IPS-11a (cell line): ENCODE results near the gene TTC16.

Experiments used
- H3K4me3 ChIP-seq: one replicate; pipeline ENCODE4 v1.5.1; 2013; ENCODE audit warnings: low read depth, low read length, control low read depth

The TTC16 gene

GRCh38 chr9:127720031-127720864 is 4.4 kb downstream of the TTC16 start:
- no peak overlapping the region for H3K4me3 ChIP-seq

- H3K4me3 ChIP-seq: no peak overlapping the region
These were observed 5.0 kb downstream of the TTC16 start for GRCh38 chr9:127720865-127721227.

GRCh38 chr9:127721391-127721821 is 5.5 kb downstream of the TTC16 start:
- no peak overlapping the region for H3K4me3 ChIP-seq

GRCh38 chr9:127722055-127722745 is 6.3 kb downstream of the TTC16 start:
- no peak overlapping the region for H3K4me3 ChIP-seq

- no peak overlapping the region for H3K4me3 ChIP-seq
These were observed 7.1 kb downstream of the TTC16 start for GRCh38 chr9:127723013-127723412.

GRCh38 chr9:127723444-127723843 is 7.6 kb downstream of the TTC16 start:
- no peak overlapping the region for H3K4me3 ChIP-seq

- H3K4me3 ChIP-seq: no peak overlapping the region
These were observed 8.1 kb downstream of the TTC16 start for GRCh38 chr9:127724012-127724411.

- no peak overlapping the region for H3K4me3 ChIP-seq
These were observed 11.0 kb downstream of the TTC16 start for GRCh38 chr9:127726871-127727270.

- H3K4me3 ChIP-seq: no peak overlapping the region
These were observed 12.9 kb downstream of the TTC16 start for GRCh38 chr9:127728808-127729207.

GRCh38 chr9:127729522-127730256 is 13.8 kb downstream of the TTC16 start:
- no peak overlapping the region for H3K4me3 ChIP-seq

GRCh38 chr9:127730262-127730661 is 14.4 kb downstream of the TTC16 start:
- H3K4me3 ChIP-seq: no peak overlapping the region

- no peak overlapping the region for H3K4me3 ChIP-seq
These were observed 15.0 kb downstream of the TTC16 start for GRCh38 chr9:127730799-127731410.

GRCh38 chr9:127731938-127732337 is 16.1 kb downstream of the TTC16 start:
- no peak overlapping the region for H3K4me3 ChIP-seq

GRCh38 chr9:127732444-127732843 is 16.6 kb downstream of the TTC16 start:
- H3K4me3 ChIP-seq: no peak overlapping the region

- H3K4me3 ChIP-seq: no peak overlapping the region
These were observed 17.7 kb downstream of the TTC16 start for GRCh38 chr9:127733614-127734013.

GRCh38 chr9:127734247-127734746 is 18.4 kb downstream of the TTC16 start:
- peak overlapping the region; percentile 69 for H3K4me3 ChIP-seq

GRCh38 chr9:127734747-127735529 is 19.1 kb downstream of the TTC16 start, which contains the start of gene TOR2A:
TOR2A (minus strand) TSS chr9:127735294; CDS start chr9:127735270, 24 bp downstream.
- H3K4me3 ChIP-seq: peak within 1 kb of the TSS; percentile 69

GRCh38 chr9:127735530-127736185 is 19.8 kb downstream of the TTC16 start:
- H3K4me3 ChIP-seq: no peak overlapping the region

- H3K4me3 ChIP-seq: no peak overlapping the region
These were observed 22.8 kb downstream of the TTC16 start for GRCh38 chr9:127738666-127739065.
